Stomach smooth muscle (tissue), 2 donors: Measurements from ENCODE around the gene FAM98B.

Experiments used
- H3K27ac ChIP-seq: one replicate; pipeline ENCODE4 v1.7.0; 2013; ENCODE audit warnings: mild to moderate bottlenecking, low read length, inconsistent platforms
- H3K27me3 ChIP-seq, 2 donors: one replicate each; pipeline ENCODE4 v1.7.0; 2013; ENCODE audit warnings: low read length in 2 of 2; ENCODE audit not compliant: insufficient read depth in 2 of 2, control insufficient read depth in 1 of 2
- H3K36me3 ChIP-seq, 2 donors: one replicate each; pipeline ENCODE4 v1.7.0; 2013; ENCODE audit warnings: low read length in 2 of 2; ENCODE audit not compliant: control insufficient read depth in 2 of 2, insufficient read depth in 2 of 2
- H3K4me1 ChIP-seq: one replicate; pipeline ENCODE4 v1.7.0; 2013; ENCODE audit warnings: low read length; ENCODE audit not compliant: control insufficient read depth, insufficient read depth
- H3K4me3 ChIP-seq, 2 donors: one replicate each; pipeline ENCODE4 v1.7.0; 2013; ENCODE audit warnings: low read length in 2 of 2
- H3K9ac ChIP-seq, 2 donors: one replicate each; pipeline ENCODE4 v1.7.0; 2013; ENCODE audit warnings: low read length in 2 of 2, mild to moderate bottlenecking in 1 of 2
- H3K9me3 ChIP-seq, 2 donors: one replicate each; pipeline ENCODE4 v1.7.0; 2013; ENCODE audit warnings: low read length in 2 of 2; ENCODE audit not compliant: control insufficient read depth in 2 of 2
- donor health status: healthy.
- donor health status: Pancreatic carcinoma.

Gene FAM98B

GRCh38 chr15:38460543-38460942 is 6.6 kb downstream of the FAM98B start:
- H3K9ac ChIP-seq: no peak overlapping the region
- H3K27me3 ChIP-seq: no peaks in the 10 kb centered on the region
- H3K4me3 ChIP-seq: no peak overlapping the region

GRCh38 chr15:38461066-38461833 is 7.3 kb downstream of the FAM98B start:
- no peaks in the 10 kb centered on the region for H3K9me3 ChIP-seq
- no peak overlapping the region for H3K4me3 ChIP-seq
- H3K27me3 ChIP-seq: no peaks in the 10 kb centered on the region
- no peak overlapping the region for H3K9ac ChIP-seq
- H3K27ac ChIP-seq: no peak overlapping the region
- no peaks in the 10 kb centered on the region for H3K36me3 ChIP-seq
- no peaks in the 10 kb centered on the region for H3K4me1 ChIP-seq

More at GRCh38 chr15:38460543-38460942, 6.6 kb downstream of the FAM98B start:
- no peaks in the 10 kb centered on the region for H3K36me3 ChIP-seq
- H3K4me1 ChIP-seq: no peaks in the 10 kb centered on the region
- no peak overlapping the region for H3K27ac ChIP-seq
- H3K9me3 ChIP-seq: no peaks in the 10 kb centered on the region

GRCh38 chr15:38463893-38464292 is 10.0 kb downstream of the FAM98B start:
- Histone ChIP-seq H3K9ac (no peak overlapping the region), H3K4me1 (no peaks in the 10 kb centered on the region), H3K9me3 (no peaks in the 10 kb centered on the region), H3K36me3 (no peaks in the 10 kb centered on the region), H3K27me3 (no peaks in the 10 kb centered on the region), H3K4me3 (no peak overlapping the region), H3K27ac (no peak overlapping the region)

GRCh38 chr15:38464675-38465074 is 10.7 kb downstream of the FAM98B start:
- H3K4me3 ChIP-seq: no peak overlapping the region
- H3K27me3 ChIP-seq: no peaks in the 10 kb centered on the region
- H3K9me3 ChIP-seq: no peaks in the 10 kb centered on the region
- H3K4me1 ChIP-seq: no peaks in the 10 kb centered on the region
- no peak overlapping the region for H3K9ac ChIP-seq
- no peak overlapping the region for H3K27ac ChIP-seq
- H3K36me3 ChIP-seq: no peaks in the 10 kb centered on the region

- no peaks in the 10 kb centered on the region for H3K4me1 ChIP-seq
- H3K36me3 ChIP-seq: peaks cover 11 to 16% of the 10 kb centered on the region in 2 donors
- no peak overlapping the region for H3K4me3 ChIP-seq
These were observed 16.9 kb downstream of the FAM98B start for GRCh38 chr15:38470816-38471215.

GRCh38 chr15:38471974-38472373 is 18.0 kb downstream of the FAM98B start:
- Histone ChIP-seq H3K9me3 (no peaks in the 10 kb centered on the region), H3K4me1 (no peaks in the 10 kb centered on the region), H3K27ac (no peak overlapping the region), H3K9ac (no peak overlapping the region), H3K4me3 (no peak overlapping the region), H3K36me3 (peaks cover 11 to 16% of the 10 kb centered on the region in 2 donors), H3K27me3 (no peaks in the 10 kb centered on the region)

More at GRCh38 chr15:38470816-38471215, 16.9 kb downstream of the FAM98B start:
- Histone ChIP-seq H3K9me3 (no peaks in the 10 kb centered on the region), H3K27ac (no peak overlapping the region), H3K9ac (no peak overlapping the region), H3K27me3 (no peaks in the 10 kb centered on the region)

- H3K9ac ChIP-seq: no peak overlapping the region
- peaks cover 14 to 18% of the 10 kb centered on the region in 2 donors for H3K36me3 ChIP-seq
- H3K27me3 ChIP-seq: no peaks in the 10 kb centered on the region
- no peak overlapping the region for H3K27ac ChIP-seq
- no peaks in the 10 kb centered on the region for H3K9me3 ChIP-seq
- no peak overlapping the region for H3K4me3 ChIP-seq
- H3K4me1 ChIP-seq: no peaks in the 10 kb centered on the region
These were observed 20.3 kb downstream of the FAM98B start for GRCh38 chr15:38474155-38474757.

- Histone ChIP-seq H3K36me3 (peaks cover 14 to 18% of the 10 kb centered on the region in 2 donors), H3K4me3 (no peak overlapping the region), H3K9ac (no peak overlapping the region), H3K9me3 (no peaks in the 10 kb centered on the region), H3K4me1 (no peaks in the 10 kb centered on the region), H3K27me3 (no peaks in the 10 kb centered on the region), H3K27ac (no peak overlapping the region)
These were observed 21.4 kb downstream of the FAM98B start for GRCh38 chr15:38475361-38475760.

- Histone ChIP-seq H3K4me3 (no peak overlapping the region), H3K9ac (no peak overlapping the region), H3K36me3 (peaks cover 13 to 14% of the 10 kb centered on the region in 2 donors), H3K27ac (no peak overlapping the region), H3K9me3 (no peaks in the 10 kb centered on the region), H3K4me1 (no peaks in the 10 kb centered on the region), H3K27me3 (no peaks in the 10 kb centered on the region)
These were observed 22.2 kb downstream of the FAM98B start for GRCh38 chr15:38476120-38476519.

GRCh38 chr15:38477637-38478036 is 23.7 kb downstream of the FAM98B start:
- no peaks in the 10 kb centered on the region for H3K9me3 ChIP-seq
- peaks cover 14 to 16% of the 10 kb centered on the region in 2 donors for H3K36me3 ChIP-seq
- H3K27me3 ChIP-seq: no peaks in the 10 kb centered on the region
- no peak overlapping the region for H3K27ac ChIP-seq
- H3K4me1 ChIP-seq: no peaks in the 10 kb centered on the region
- H3K4me3 ChIP-seq: no peak overlapping the region
- H3K9ac ChIP-seq: no peak overlapping the region

GRCh38 chr15:38479266-38479665 is 25.3 kb downstream of the FAM98B start:
- no peaks in the 10 kb centered on the region for H3K27me3 ChIP-seq
- no peaks in the 10 kb centered on the region for H3K4me1 ChIP-seq
- no peak overlapping the region for H3K27ac ChIP-seq
- H3K9ac ChIP-seq: no peak overlapping the region
- H3K4me3 ChIP-seq: no peak overlapping the region
- H3K36me3 ChIP-seq: peaks cover 12 to 14% of the 10 kb centered on the region in 2 donors
- H3K9me3 ChIP-seq: no peaks in the 10 kb centered on the region
